Gastrocnemius medialis (tissue), 4 donors: ENCODE data around the gene CTNNBL1.

Experiments
- POLR2A ChIP-seq, 2 donors: fragments of 450-650 bp; IDR thresholded peaks; one replicate each; pipeline ENCODE4 v1.6.1; 2017; ENCODE audit warnings: antibody characterized with exemption in 2 of 2, mild to moderate bottlenecking in 2 of 2, moderate library complexity in 2 of 2
- TF ChIP-seq, protein P1 (sequence below), 5 experiments: fragments of 450-650 bp in 3 of 5; fragments of 200-600 bp in 2 of 5; sonication (generic) in 2 of 5; IDR thresholded peaks in 4 of 5; conservative IDR thresholded peaks in 1 of 5; 1 replicate in 4 of 5; 2 replicates in 1 of 5; pipeline ENCODE4 v1.5.1; 2016 to 2019; ENCODE audit warnings: antibody characterized with exemption in 5 of 5, mild to moderate bottlenecking in 3 of 5, moderate library complexity in 3 of 5

DNA sequence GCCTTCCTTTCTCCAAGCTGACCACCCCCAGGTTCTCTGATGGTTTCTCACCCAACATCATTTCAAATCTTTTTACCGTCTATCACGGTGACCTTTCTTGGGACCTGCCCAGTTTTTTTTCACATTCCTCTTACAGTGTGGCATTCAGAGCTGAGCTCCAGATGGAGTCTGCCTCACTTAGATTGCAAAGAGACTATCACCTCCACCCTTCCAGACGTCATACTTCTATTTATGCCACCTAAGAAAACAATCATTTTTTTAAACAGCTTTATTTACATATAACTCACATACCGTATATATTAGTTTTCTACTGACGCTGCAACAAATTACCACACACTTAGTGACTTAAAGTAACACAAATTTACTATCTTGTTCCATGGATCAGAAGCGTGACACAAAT is 32.3 kb upstream of the CTNNBL1 start:
- TF ChIP-seq, protein P1, sequence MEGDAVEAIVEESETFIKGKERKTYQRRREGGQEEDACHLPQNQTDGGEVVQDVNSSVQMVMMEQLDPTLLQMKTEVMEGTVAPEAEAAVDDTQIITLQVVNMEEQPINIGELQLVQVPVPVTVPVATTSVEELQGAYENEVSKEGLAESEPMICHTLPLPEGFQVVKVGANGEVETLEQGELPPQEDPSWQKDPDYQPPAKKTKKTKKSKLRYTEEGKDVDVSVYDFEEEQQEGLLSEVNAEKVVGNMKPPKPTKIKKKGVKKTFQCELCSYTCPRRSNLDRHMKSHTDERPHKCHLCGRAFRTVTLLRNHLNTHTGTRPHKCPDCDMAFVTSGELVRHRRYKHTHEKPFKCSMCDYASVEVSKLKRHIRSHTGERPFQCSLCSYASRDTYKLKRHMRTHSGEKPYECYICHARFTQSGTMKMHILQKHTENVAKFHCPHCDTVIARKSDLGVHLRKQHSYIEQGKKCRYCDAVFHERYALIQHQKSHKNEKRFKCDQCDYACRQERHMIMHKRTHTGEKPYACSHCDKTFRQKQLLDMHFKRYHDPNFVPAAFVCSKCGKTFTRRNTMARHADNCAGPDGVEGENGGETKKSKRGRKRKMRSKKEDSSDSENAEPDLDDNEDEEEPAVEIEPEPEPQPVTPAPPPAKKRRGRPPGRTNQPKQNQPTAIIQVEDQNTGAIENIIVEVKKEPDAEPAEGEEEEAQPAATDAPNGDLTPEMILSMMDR (IDR thresholded peaks at IDR 0.05 in 4 of 5, conservative IDR thresholded peaks at IDR 0.05 in 1 of 5) = no peak
- TF ChIP-seq POLR2A (IDR thresholded peaks at IDR 0.05) = no peak
